ENCODE data around the gene TEX53. TPM values are rescaled to one million over a fixed set of nuclear protein-coding genes. Genes with fewer than 3 reads are reported as not detected.

Gene TEX53
- total and polyA plus RNA-seq, 2 donors (not counting 1 experiment from before 2014, with no cell fraction given), result not detected

- 100% methylated on average over 1 of the region's 2 CpGs for WGBS (ENCODE audit: insufficient coverage)
- Mint-ChIP-seq H3K4me3 (no peak overlapping the region), H3K4me1 (peaks cover 13% of the 10 kb centered on the region), H3K27ac (no peak overlapping the region), H3K9me3 (ENCODE audit: insufficient read depth) (no peaks in the 10 kb centered on the region), H3K27me3 (peaks cover 31% of the 10 kb centered on the region)
- Histone ChIP-seq H3K4me2 (replicated peaks; ENCODE audit: low read depth, low read length, poor library complexity, severe bottlenecking) (no peak overlapping the region), H3K4me1 (ENCODE audit: control insufficient read depth in 2 of 2, insufficient read depth in 2 of 2, low read length in 2 of 2) (peaks cover 0 to 3% of the 10 kb centered on the region in 2 donors), H3K9ac (ENCODE audit: low read length) (no peak overlapping the region), H4K20me1 (ENCODE audit: control insufficient read depth, insufficient read depth, low read length, poor library complexity, severe bottlenecking) (no peaks in the 10 kb centered on the region), H3K79me2 (ENCODE audit: control insufficient read depth, insufficient read depth, low read length) (no peaks in the 10 kb centered on the region), H3K27ac (ENCODE audit: low read length in 2 of 2) (no peak overlapping the region), H3K4me3 (ENCODE audit: control extremely low read depth in 1 of 5, extremely low read depth in 1 of 5, insufficient read depth in 1 of 5, low read depth in 2 of 5, low read length in 4 of 5) (no peak overlapping the region), H3K27me3 (replicated peaks in 1 of 4; ENCODE audit: control extremely low read depth in 1 of 4, control insufficient read depth in 3 of 4, insufficient read depth in 4 of 4, low read length in 3 of 4) (peaks cover 0 to 8% (median 4%) of the 10 kb centered on the region in 4 experiments), H3K9me3 (ENCODE audit: control extremely low read depth in 1 of 3, control insufficient read depth in 2 of 3, insufficient read depth in 1 of 3, low read length in 2 of 3) (no peaks in the 10 kb centered on the region), H3K36me3 (replicated peaks in 1 of 2; ENCODE audit: control extremely low read depth in 1 of 2, control insufficient read depth in 1 of 2, extremely low read depth in 1 of 2, insufficient read depth in 2 of 2, low read length in 1 of 2) (no peaks in the 10 kb centered on the region), H2AFZ (ENCODE audit: insufficient read depth, low read depth, low read length, poor library complexity, severe bottlenecking) (no peak overlapping the region)
- intact Hi-C loops (cut with micrococcal nuclease), result no loop called here
- no peak for TF ChIP-seq CTCF (IDR thresholded peaks at IDR 0.05)
- TF ChIP-seq EZH2 (IDR thresholded peaks at IDR 0.05; ENCODE audit: borderline replicate concordance, insufficient read depth, low read depth, low read length, poor library complexity, severe bottlenecking), result no peak
- no peak for DNase-seq
- ChIA-PET POLR2A (no interaction called here), CTCF (no interaction called here)
- no peak for ATAC-seq (ENCODE audit: low read depth)
Observed at GRCh38 chr9:114693248-114693855, 35.7 kb upstream of the TEX53 start.

- Histone ChIP-seq H3K4me3 (ENCODE audit: control extremely low read depth in 1 of 5, extremely low read depth in 1 of 5, insufficient read depth in 1 of 5, low read depth in 2 of 5, low read length in 4 of 5) (no peak overlapping the region), H3K9ac (ENCODE audit: low read length) (no peak overlapping the region), H3K9me3 (ENCODE audit: control extremely low read depth in 1 of 3, control insufficient read depth in 2 of 3, insufficient read depth in 1 of 3, low read length in 2 of 3) (no peaks in the 10 kb centered on the region), H3K36me3 (replicated peaks in 1 of 2; ENCODE audit: control extremely low read depth in 1 of 2, control insufficient read depth in 1 of 2, extremely low read depth in 1 of 2, insufficient read depth in 2 of 2, low read length in 1 of 2) (no peaks in the 10 kb centered on the region), H3K27ac (ENCODE audit: low read length in 2 of 2) (no peak overlapping the region), H3K79me2 (ENCODE audit: control insufficient read depth, insufficient read depth, low read length) (no peaks in the 10 kb centered on the region), H4K20me1 (ENCODE audit: control insufficient read depth, insufficient read depth, low read length, poor library complexity, severe bottlenecking) (no peaks in the 10 kb centered on the region), H2AFZ (ENCODE audit: insufficient read depth, low read depth, low read length, poor library complexity, severe bottlenecking) (no peak overlapping the region), H3K4me2 (replicated peaks; ENCODE audit: low read depth, low read length, poor library complexity, severe bottlenecking) (no peak overlapping the region), H3K4me1 (ENCODE audit: control insufficient read depth in 2 of 2, insufficient read depth in 2 of 2, low read length in 2 of 2) (no peaks in the 10 kb centered on the region), H3K27me3 (replicated peaks in 1 of 4; ENCODE audit: control extremely low read depth in 1 of 4, control insufficient read depth in 3 of 4, insufficient read depth in 4 of 4, low read length in 3 of 4) (peaks cover 0 to 8% (median 4%) of the 10 kb centered on the region in 4 experiments)
- H3K27ac Mint-ChIP-seq, result no peak overlapping the region
- ATAC-seq (ENCODE audit: low read depth) (no peak), DNase-seq (no peak)
- CTCF ChIA-PET, result interaction anchor here (0.9 to 1.0 kb wide), 2 partner anchors 11 to 17 kb away, joined by 3 to 4 read pairs; no protein-coding TSS in a partner anchor
- TF ChIP-seq CTCF (IDR thresholded peaks at IDR 0.05), result no peak
- TF ChIP-seq EZH2 (IDR thresholded peaks at IDR 0.05; ENCODE audit: borderline replicate concordance, insufficient read depth, low read depth, low read length, poor library complexity, severe bottlenecking), result no peak
- H3K4me1 Mint-ChIP-seq, result peaks cover 6% of the 10 kb centered on the region
- no peak overlapping the region for H3K4me3 Mint-ChIP-seq
- peaks cover 31% of the 10 kb centered on the region for H3K27me3 Mint-ChIP-seq
- H3K9me3 Mint-ChIP-seq (ENCODE audit: insufficient read depth), result no peaks in the 10 kb centered on the region
- intact Hi-C loops (cut with micrococcal nuclease), result no loop called here
- POLR2A ChIA-PET, result interaction anchor here (0.5 kb wide), 1 partner anchor 100 kb away, joined by 4 read pairs; no protein-coding TSS in a partner anchor
Observed at GRCh38 chr9:114691956-114692295, 34.3 kb upstream of the TEX53 start.
